ENCODE results near the gene MFF.
A peak's percentile ranks its signal among the peaks of the same experiment; 100 is the strongest.
"Not testable (repeated sequence)": the region's sequence is repeated elsewhere in the genome, so short reads cannot be mapped to it uniquely, and the experiment has no call there.

MFF gene

GRCh38 chr2:227378371-227378782, 53.3 kb downstream of the MFF start:
- no peak for DNase-seq

DNA sequence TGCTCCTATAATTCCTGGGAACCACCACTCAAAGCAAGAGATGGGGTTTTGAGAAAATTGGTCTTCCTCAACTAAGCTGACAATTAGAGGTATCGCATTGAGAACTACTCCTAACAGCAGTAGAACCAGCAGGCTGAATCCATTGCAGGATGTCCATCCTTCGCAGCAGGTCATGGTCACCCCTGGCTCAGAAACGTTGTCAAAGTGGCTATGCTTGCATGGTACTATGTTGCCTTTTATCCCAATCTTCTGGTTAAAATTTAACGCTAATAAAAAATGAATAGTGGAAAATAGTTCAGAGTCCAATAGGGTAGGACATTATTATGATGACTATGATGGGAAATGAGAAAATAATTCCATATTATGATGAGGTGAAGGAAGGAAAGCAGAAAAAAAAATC, 54.0 kb downstream of the MFF start, which contains the start of gene TM4SF20:
TSS of gene TM4SF20 (minus strand) at position 212 of the 400 bp plus-strand sequence. CDS start at position 174, 38 bp downstream.
- DNase-seq = no peak

DNA sequence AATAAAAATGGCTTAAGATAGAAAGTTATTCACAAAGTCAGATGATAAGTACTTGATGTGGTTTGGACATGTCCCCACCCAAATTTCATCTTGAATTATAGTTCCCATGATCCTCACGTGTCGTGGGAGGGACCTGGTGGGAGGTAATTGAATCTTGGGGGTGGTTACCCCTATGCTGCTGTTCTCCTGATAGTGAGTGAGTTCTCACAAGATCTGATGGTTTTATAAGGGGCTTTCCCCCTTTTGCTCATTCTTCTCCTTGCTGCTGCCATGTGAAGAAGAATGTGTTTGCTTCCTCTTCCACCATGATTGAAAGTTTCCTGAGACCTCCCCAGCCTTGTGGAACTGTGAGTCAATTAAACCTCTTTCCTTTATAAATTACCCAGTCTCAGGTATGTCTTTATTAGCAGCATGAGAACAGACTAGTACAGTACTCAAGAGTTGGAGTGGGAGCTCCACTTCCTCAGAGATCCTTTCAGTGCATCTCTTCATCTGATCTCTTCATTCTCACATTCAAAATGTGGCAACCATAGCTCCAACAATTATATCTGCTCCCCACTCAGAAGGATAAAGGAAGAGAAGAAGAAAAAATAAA, 57.3 kb downstream of the MFF start:
- not testable (repeated sequence) for DNase-seq

DNA sequence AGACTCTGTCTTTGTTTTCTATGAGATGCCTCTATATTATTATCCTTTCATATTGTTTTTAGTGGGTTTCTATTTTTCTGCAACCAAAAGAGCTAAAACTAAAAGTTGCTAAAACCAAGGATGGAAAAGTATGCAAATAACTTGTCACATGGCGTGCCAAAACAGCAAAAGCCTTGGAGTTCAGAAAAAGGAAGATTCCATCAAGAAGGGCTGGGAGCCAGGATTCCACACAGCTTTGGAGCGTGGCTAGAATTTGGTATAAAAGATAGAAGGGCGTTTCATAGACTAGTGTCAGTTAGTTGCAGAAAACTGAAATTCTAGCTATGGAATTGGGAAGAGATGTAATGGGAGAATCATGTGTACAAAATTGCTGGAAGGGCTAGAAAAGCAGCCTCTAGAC, 58.6 kb downstream of the MFF start:
- DNase-seq = no peak

DNA sequence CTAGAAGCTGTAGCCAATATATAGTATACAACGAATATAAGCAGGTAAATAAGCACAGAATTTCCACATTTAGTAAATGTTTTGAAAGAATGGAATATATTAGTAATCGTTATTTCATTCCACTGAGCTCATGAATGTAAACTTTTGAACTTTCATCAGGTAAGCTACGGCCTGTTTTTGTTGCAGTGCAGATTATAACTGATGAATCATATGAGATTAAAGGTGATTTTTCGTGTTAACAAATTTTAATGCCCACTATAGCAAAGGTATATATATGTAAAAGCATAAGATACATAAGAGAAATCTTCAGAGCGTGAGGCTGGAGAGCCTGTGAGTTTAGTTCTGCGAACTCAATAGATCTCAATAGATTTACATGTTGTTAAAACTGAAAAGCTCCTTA, 61.6 kb downstream of the MFF start:
- no peak for DNase-seq

GRCh38 chr2:227387583-227387982, 62.5 kb downstream of the MFF start, which contains the start of gene SCYGR1:
SCYGR1 (minus strand) TSS chr2:227387949; CDS start chr2:227387949, 0 bp downstream.
- DNase-seq = not testable (repeated sequence)

GRCh38 chr2:227388537-227389011, 63.5 kb downstream of the MFF start:
- DNase-seq = no peak

DNA sequence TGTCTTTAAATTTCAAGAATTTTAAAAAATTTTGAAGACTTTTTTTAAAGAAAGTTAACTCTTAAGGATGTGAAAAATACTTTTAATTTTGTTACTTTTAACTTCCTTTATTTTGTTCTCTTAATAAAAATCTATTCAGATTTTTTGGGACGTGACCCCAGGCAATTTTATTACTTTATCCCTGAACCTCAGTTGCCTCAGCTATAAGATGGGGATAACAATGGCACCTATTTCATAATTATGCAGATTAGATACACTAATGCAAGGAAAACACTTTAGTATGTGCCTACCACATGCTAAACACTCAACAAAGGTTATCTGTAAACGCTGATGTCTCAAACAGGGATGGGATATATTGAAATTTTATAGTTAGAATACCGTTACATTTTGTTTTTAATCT, 64.2 kb downstream of the MFF start:
- DNase-seq = no peak

DNA sequence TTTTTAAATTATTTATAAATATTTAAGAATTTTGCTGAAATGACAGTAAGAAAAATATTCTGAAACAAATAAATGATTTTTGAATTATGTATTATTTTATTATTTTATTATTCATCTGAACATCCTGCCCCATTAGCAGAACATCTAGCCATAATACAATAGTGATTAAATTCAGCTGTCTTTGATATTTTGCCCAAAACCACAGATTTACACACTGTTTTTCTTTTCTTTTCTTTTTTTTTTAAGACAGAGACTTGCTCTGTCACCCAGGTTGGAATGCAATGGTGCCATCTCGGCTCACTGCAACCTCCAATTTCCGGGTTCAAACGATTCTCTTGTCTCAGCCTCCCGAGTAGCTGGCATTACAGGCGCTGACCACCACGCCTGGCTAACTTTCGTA, 64.6 kb downstream of the MFF start:
- no peak for DNase-seq

GRCh38 chr2:227390468-227391256, 65.6 kb downstream of the MFF start:
- no peak for DNase-seq

GRCh38 chr2:227394401-227394800, 69.3 kb downstream of the MFF start:
- DNase-seq = no peak

GRCh38 chr2:227395556-227395955, 70.5 kb downstream of the MFF start:
- no peak for DNase-seq

GRCh38 chr2:227397562-227397961, 72.5 kb downstream of the MFF start:
- no peak for DNase-seq

DNA sequence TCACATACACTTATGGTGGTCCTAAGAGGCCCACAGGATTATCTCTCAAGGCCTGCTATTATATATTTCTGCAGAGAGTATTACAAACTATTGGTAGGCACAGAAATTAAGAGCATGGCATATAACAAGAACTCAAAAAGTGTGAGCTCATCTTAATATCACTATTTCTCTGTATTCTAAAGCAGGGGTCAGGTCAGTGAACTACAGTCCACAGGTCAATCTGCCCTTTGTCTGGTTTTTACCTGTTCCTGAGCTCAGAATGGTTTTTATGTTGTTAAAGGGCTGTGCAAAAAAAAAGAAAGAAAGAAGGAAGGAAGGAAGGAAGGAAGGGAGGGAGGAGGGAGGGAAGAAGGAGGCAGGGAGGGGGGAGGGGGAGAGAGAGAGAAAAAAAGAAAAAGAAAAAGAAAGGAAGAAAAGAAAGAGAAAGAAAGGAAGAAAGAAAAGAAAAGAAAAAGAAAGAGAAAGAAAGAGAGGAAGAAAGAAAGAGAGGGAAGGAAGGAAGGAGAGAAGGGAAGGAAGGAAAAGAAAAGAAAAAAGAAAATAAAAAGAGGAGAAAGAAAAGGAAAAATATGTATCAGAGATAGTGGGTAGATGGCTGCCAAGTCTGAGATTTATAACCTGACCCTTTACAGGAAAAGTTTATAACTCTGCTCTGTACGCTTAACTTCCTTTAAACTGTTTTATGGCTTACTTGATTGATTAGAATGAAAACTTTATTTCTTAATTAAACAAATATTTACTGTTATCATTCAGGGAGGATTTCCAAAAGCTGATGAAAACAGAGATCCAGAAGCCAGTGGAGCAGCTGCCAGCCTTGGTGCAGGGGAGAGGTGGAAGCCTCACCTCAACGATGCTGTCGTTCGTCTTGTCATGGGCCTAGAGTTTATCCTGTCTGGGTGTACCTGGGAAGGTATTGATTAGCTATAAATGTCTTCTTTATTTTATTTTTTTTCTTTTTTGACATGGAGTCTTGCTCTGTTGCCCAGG, 73.9 kb downstream of the MFF start:
- DNase-seq = no peak

DNA sequence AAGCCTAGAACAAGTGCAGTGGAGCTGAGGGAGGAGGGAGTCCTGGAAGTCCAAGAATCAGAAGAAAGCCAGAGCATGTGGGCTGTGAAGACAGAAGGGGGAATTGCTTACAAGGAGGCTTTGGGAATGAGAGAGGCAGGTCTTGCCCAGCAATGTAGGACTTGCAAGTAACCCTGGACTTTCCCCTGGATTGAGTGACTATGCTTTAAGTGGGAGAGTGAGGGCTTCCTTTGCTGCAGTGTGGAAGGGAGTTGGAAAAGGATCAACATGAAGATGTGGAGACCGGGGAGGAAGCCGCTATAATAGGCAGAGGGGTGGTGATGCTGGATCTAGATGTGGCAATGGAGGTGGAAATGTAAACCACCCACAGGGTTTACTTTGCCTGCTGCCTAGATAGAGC, 76.5 kb downstream of the MFF start:
- DNase-seq = no peak

DNA sequence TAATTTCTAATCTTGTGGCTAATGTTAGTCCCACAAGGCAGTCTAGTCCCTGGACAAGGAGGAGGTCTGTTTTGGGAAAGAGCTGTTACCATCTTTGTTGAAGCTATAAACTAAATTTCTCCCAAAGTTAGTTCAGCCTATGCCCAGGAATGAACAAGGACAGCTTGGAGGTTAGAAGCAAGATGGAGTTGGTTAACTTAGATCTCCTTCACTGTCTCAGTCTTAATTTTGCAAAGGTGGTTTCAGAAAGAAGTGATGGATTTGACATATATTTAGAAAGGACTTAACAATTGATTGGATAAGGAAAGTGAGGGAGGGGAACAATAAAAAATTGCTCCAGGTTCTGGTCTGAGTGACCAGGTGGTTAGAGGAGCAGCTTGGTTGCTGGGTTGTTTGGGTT, 77.3 kb downstream of the MFF start:
- no peak for DNase-seq

DNA sequence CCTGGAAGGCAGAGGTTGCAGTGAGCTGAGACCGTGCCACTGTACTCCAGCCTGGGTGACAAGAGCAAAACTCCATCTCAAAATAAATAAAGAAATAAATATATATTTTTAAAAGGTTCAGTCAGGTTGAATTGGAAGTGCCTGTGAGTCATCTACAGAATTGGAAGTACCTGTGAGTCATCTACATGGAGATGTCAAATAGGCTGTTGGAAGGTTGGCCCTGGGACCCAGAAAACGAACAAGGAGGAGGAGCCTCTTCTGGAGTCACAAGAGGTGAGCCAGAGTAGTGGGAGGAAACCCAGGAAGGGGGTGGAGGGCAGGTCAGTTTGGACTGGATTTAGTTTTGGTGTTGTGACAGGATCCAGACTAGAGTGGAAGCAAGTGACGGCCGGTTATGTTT, 77.9 kb downstream of the MFF start:
- no peak for DNase-seq

- DNase-seq = no peak
Observed at GRCh38 chr2:227404585-227405271, 79.7 kb downstream of the MFF start.

GRCh38 chr2:227406177-227407031, 81.4 kb downstream of the MFF start:
- peak; percentile 75 for DNase-seq
